Measurements from ENCODE around the gene TBX3. TPM values are rescaled to one million over a fixed set of nuclear protein-coding genes. Genes with fewer than 3 reads are reported as not detected.

Gene TBX3
- total RNA-seq, 1 donor from 2014 or later = 16.3 TPM

DNA sequence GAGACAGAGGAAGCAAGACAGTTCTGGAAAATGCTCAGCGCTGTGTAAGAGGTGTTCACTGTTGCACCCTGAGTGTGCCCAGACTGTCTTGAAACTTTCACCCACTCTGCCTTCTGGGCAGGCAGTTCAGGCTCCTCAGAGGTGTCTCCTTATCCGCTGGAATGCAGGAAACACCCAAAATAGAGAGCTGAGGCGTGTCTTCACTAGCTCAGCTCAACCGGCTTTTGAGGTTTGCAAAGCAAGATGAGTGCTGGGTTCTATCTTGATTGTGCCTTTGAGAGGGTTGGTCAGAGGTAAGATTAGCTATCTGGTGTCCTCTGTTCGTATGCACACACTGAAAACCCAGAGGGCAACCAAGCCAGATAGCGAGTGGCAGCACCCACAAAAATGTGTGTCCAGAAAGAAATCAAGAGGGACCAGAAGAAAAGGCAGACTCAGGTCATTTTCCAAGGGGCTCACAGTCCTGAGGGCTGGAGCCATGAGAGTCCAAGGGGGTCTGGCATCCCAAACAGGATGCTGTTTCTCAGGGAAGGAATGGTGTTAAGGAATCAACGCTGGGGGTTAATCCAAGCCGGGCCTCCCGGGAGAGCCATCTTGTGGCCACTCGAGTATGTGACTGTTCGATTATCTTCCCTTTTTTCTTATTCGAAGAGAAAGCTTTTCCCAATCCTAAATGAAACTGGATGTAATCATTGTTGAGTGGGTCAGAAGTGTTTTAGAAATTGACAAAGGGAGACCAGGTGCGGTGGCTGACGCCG is 47.1 kb downstream of the TBX3 start:
- Mint-ChIP-seq H3K4me3 (ENCODE audit: low read depth) (no peak overlapping the region), H3K27ac (no peak overlapping the region), H3K9me3 (ENCODE audit: low read depth) (no peaks in the 10 kb centered on the region), H3K36me3 (ENCODE audit: insufficient read depth) (no peaks in the 10 kb centered on the region), H3K27me3 (peaks cover 11% of the 10 kb centered on the region), H3K4me1 (ENCODE audit: low read depth) (peaks cover 3% of the 10 kb centered on the region)
- TF ChIP-seq CTCF (IDR thresholded peaks at IDR 0.05; ENCODE audit: unreplicated experiment) = peak; percentile 49
- DNase-seq (ENCODE audit: low spot score, unreplicated experiment) = no peak

DNA sequence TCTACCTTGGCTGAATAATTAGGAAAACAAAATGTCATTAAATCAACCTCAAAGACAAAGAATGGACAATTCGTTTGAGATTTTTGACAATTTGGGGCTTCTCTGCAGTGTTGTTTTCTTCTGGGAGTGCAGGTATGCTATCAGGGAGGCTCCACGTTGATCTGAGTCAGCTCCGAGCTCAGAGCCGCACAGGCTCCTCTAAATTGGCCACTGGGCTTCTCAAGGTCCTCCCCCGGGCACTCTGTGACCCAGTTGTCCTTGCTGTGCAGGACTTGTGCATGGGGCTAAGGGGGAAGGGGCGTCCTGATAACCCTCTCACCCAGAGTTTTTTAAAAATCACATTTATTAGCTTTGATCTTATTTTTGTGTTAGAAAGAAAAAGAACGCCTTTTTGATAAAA is 52.7 kb downstream of the TBX3 start:
- no peak overlapping the region for H3K27ac Mint-ChIP-seq
- H3K27me3 Mint-ChIP-seq = peaks cover 4% of the 10 kb centered on the region
- no peaks in the 10 kb centered on the region for H3K9me3 Mint-ChIP-seq (ENCODE audit: low read depth)
- no peak for TF ChIP-seq CTCF (IDR thresholded peaks at IDR 0.05; ENCODE audit: unreplicated experiment)
- no peak overlapping the region for H3K4me3 Mint-ChIP-seq (ENCODE audit: low read depth)
- no peaks in the 10 kb centered on the region for H3K36me3 Mint-ChIP-seq (ENCODE audit: insufficient read depth)
- no peak for DNase-seq (ENCODE audit: low spot score, unreplicated experiment)
- H3K4me1 Mint-ChIP-seq (ENCODE audit: low read depth) = no peaks in the 10 kb centered on the region

GRCh38 chr12:114628199-114628598 is 55.8 kb downstream of the TBX3 start:
- TF ChIP-seq CTCF (IDR thresholded peaks at IDR 0.05; ENCODE audit: unreplicated experiment) = no peak
- peaks cover 4% of the 10 kb centered on the region for H3K27me3 Mint-ChIP-seq
- DNase-seq (ENCODE audit: low spot score, unreplicated experiment) = no peak
- no peaks in the 10 kb centered on the region for H3K9me3 Mint-ChIP-seq (ENCODE audit: low read depth)
- no peaks in the 10 kb centered on the region for H3K36me3 Mint-ChIP-seq (ENCODE audit: insufficient read depth)
- H3K27ac Mint-ChIP-seq = no peak overlapping the region
- no peak overlapping the region for H3K4me3 Mint-ChIP-seq (ENCODE audit: low read depth)
- H3K4me1 Mint-ChIP-seq (ENCODE audit: low read depth) = peaks cover 2% of the 10 kb centered on the region

- H3K4me3 Mint-ChIP-seq (ENCODE audit: low read depth) = no peak overlapping the region
- no peaks in the 10 kb centered on the region for H3K36me3 Mint-ChIP-seq (ENCODE audit: insufficient read depth)
- TF ChIP-seq CTCF (IDR thresholded peaks at IDR 0.05; ENCODE audit: unreplicated experiment) = no peak
- peaks cover 4% of the 10 kb centered on the region for H3K27me3 Mint-ChIP-seq
- no peak for DNase-seq (ENCODE audit: low spot score, unreplicated experiment)
- peaks cover 2% of the 10 kb centered on the region for H3K4me1 Mint-ChIP-seq (ENCODE audit: low read depth)
- no peak overlapping the region for H3K27ac Mint-ChIP-seq
- no peaks in the 10 kb centered on the region for H3K9me3 Mint-ChIP-seq (ENCODE audit: low read depth)
These were observed 56.6 kb downstream of the TBX3 start for GRCh38 chr12:114627393-114627792.

DNA sequence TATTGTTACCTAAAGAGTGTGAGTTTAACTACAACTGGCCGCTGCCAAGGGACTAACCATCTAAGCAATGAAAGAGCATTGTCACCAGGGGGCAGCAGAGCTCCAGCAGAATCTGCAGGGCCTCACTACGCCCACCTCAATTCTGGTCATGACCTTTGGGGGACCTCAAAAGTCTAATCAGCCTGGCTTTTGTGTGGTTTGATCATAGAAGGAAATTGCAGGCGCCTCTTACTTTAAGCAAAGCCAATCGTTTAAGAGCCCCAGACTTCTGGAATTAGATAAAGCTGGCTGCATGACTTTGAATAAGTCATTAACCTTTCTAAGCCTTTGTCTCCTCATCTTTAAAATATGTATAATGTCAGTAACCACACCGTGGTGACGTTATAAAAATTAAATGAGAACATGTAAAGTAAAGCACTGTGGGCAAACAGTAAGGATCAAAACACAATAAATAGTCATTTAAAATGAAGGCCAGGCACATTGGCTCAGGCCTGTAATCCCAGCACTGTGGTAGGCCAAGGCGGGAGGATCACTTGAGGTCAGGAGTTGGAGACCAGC is 58.6 kb downstream of the TBX3 start:
- Mint-ChIP-seq H3K27me3 (peaks cover 2% of the 10 kb centered on the region), H3K27ac (no peak overlapping the region), H3K36me3 (ENCODE audit: insufficient read depth) (no peaks in the 10 kb centered on the region), H3K4me3 (ENCODE audit: low read depth) (no peak overlapping the region), H3K4me1 (ENCODE audit: low read depth) (peaks cover 2% of the 10 kb centered on the region), H3K9me3 (ENCODE audit: low read depth) (no peaks in the 10 kb centered on the region)
- peak; percentile 57 for DNase-seq (ENCODE audit: low spot score, unreplicated experiment)
- peak; percentile 89 for TF ChIP-seq CTCF (IDR thresholded peaks at IDR 0.05; ENCODE audit: unreplicated experiment)
